B cell (primary cell): ENCODE measurements around the gene THSD7B.

Source experiments
- CTCF ChIP-seq: fragments of 200-600 bp; IDR thresholded peaks from one replicate; pipeline ENCODE4 v1.8.0; 2022; ENCODE audit warnings: antibody characterized with exemption, mild to moderate bottlenecking
- EZH2 ChIP-seq: IDR thresholded peaks from 2 replicates; pipeline ENCODE4 v1.6.1; 2012; ENCODE audit warnings: borderline replicate concordance, low read depth, mild to moderate bottlenecking, moderate library complexity, low read length; ENCODE audit not compliant: insufficient read depth, poor library complexity, severe bottlenecking

- TF ChIP-seq CTCF (no peak), EZH2 (no peak)
These were observed 15.3 kb upstream of the THSD7B start for GRCh38 chr2:136750065-136750464.
